KOPT-K1 (cell line): ENCODE results near the gene SRXN1.

Experiments used
- H3K27ac ChIP-seq: fragments of 200-600 bp; sonication (generic); 2 replicates; pipeline ENCODE4 v1.5.1; 2016; ENCODE audit warnings: antibody characterized with exemption, mild to moderate bottlenecking, low read depth, low read length; ENCODE audit not compliant: poor library complexity, severe bottlenecking
- H3K36me3 ChIP-seq: fragments of 200-600 bp; sonication (generic); 2 replicates; pipeline ENCODE4 v1.5.1; 2017; ENCODE audit warnings: antibody characterized with exemption, mild to moderate bottlenecking, low read length, moderate library complexity; ENCODE audit not compliant: insufficient read depth
- H3K9me3 ChIP-seq: fragments of 200-600 bp; sonication (generic); 2 replicates; pipeline ENCODE4 v1.5.1; 2017; ENCODE audit warnings: antibody characterized with exemption, low read length, mild to moderate bottlenecking; ENCODE audit not compliant: insufficient read depth, poor library complexity, severe bottlenecking

Gene SRXN1

GRCh38 chr20:666877-667276 lies 13.9 kb upstream of the SRXN1 start:
- Histone ChIP-seq H3K36me3 (no peaks in the 10 kb centered on the region), H3K27ac (no peak overlapping the region), H3K9me3 (no peaks in the 10 kb centered on the region)

GRCh38 chr20:665276-665675 lies 12.3 kb upstream of the SRXN1 start:
- Histone ChIP-seq H3K9me3 (no peaks in the 10 kb centered on the region), H3K36me3 (no peaks in the 10 kb centered on the region), H3K27ac (no peak overlapping the region)

GRCh38 chr20:664576-664975 lies 11.6 kb upstream of the SRXN1 start:
- Histone ChIP-seq H3K27ac (no peak overlapping the region), H3K36me3 (no peaks in the 10 kb centered on the region), H3K9me3 (no peaks in the 10 kb centered on the region)

GRCh38 chr20:664151-664550 lies 11.2 kb upstream of the SRXN1 start:
- no peak overlapping the region for H3K27ac ChIP-seq
- no peaks in the 10 kb centered on the region for H3K9me3 ChIP-seq

DNA sequence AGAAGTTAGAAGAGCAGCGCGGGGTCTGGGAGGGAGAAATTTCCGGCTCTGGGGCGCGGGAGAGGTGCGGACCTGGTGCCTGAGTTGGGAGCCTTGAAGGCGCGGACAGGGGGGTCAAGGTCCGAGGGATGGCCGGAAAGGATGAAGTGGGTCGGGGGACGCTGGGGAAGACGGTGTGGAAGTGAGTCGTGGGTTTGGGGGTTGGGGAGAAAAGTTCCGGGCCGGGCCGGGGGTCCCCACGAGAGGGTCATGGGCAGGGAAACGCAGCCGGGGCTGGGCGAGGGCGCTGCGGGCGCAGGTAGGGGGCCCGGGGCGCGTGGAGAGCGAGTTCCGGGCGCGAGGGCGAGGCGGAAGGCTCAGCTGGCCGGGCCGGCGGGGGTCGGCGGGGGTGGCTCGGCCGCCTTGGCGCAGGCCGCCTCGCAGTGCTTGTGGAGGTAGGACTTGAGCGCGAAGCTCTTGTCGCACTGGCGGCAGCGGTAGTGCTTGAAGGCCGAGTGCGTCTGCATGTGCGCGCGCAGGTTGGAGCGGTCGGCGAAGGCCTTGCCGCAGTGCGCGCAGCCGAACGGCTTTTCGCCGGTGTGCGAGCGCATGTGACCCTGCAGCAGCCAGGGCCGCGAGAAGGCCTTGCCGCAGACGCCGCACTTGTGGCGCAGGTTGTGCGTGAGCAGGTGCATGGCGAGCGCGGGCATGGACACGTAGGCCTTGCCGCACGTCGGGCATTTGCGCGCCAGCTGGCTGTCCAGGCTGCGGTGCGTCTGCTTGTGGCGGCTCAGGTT lies 10.5 kb upstream of the SRXN1 start:
- H3K27ac ChIP-seq, result no peak overlapping the region
- H3K9me3 ChIP-seq, result no peaks in the 10 kb centered on the region
- H3K36me3 ChIP-seq, result no peaks in the 10 kb centered on the region

More at GRCh38 chr20:664151-664550, 11.2 kb upstream of the SRXN1 start:
- H3K36me3 ChIP-seq, result no peaks in the 10 kb centered on the region

DNA sequence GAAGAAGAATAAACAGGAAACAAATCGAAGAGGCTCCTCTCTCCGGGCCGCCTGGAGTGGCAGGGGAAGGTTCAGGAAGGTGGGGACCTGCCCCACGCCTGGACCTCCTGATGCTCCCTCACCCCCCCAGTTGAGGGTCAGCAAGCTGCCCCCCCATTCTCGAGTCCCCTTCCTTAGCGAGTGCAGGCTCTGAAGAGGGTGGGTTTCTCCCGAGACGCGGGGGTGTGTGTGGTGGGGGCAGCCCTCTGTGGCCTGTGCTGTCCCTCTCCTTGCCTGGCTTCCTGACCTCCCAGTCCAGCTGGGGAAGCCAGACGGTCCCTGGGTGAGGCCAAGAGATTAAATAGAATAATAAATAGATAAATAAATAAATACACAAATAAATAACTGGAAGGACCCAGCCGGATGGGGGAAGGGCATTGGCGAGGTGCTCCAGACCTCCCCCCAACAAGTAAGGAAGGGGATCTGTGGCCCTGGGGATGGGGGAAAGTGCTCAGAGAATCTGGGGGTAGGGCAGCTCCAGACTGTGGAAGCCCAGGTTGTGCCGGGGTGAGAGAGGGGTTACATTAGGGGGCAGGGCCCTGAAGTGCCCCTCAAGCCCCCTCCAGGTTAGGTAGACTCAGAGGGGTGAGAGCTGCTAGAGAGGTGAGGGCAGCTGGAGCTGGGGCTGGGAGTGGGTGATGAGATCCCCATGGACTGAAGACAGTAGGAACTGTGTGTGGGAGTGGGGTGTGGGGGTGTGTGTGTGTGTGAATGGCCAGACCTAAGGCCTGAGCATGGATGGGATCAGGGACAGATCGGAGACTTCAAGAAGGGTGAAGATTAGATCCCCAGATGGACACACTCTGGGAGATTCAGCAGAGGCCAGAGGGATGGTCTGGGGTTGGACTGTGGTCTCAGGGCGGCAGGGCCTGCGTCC lies 9.5 kb upstream of the SRXN1 start:
- Histone ChIP-seq H3K36me3 (no peaks in the 10 kb centered on the region), H3K27ac (no peak overlapping the region), H3K9me3 (no peaks in the 10 kb centered on the region)

- Histone ChIP-seq H3K27ac (no peak overlapping the region), H3K9me3 (no peaks in the 10 kb centered on the region), H3K36me3 (no peaks in the 10 kb centered on the region)
These were observed 8.7 kb upstream of the SRXN1 start for GRCh38 chr20:661474-662270.

GRCh38 chr20:658731-659291 lies 5.8 kb upstream of the SRXN1 start:
- Histone ChIP-seq H3K9me3 (no peaks in the 10 kb centered on the region), H3K36me3 (no peaks in the 10 kb centered on the region), H3K27ac (no peak overlapping the region)

GRCh38 chr20:658202-658601 lies 5.2 kb upstream of the SRXN1 start:
- no peaks in the 10 kb centered on the region for H3K9me3 ChIP-seq
- no peaks in the 10 kb centered on the region for H3K36me3 ChIP-seq
- H3K27ac ChIP-seq, result no peak overlapping the region

DNA sequence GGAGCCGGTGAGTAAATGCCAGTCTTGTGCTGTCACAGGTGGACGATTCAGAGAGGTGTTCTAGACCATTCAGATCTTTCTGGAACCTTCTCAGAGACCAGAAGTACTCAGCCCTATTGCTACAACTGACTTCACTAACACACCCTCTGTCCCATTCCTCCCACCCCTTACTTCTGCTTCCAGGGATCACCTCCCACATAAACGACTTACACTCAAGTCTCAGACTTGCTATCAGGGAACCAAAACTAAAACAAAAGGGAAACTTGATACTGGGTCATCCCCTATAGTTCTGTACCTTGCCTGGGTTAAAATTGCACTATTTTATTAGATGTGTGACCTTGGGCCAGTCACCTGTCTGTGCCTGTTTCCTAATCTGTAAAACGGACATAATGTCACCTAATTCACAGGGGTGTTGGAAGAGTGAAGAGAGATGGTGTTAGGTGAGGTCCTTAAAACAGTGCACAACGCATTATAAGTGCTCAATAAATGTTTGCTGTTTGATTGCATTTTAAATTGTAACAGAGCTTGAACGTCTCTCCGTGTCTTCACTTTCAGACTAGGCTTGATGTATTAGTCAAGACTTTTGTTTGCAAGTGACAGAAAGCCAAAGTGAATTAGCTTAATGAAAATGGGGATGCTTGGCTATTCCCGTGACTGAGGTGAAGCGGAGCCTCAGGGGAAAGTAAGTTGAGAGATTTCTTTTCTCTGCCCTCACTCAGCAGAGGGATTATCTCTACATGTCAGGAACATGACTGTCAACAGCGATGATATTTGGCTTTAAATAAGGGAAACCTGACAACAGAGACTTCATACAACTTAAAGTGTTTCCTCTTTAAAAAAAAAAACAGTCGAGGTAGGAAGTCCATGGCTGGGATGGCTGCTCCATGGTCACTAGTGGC lies 3.0 kb upstream of the SRXN1 start:
- Histone ChIP-seq H3K27ac (no peak overlapping the region), H3K9me3 (no peaks in the 10 kb centered on the region), H3K36me3 (no peaks in the 10 kb centered on the region)

DNA sequence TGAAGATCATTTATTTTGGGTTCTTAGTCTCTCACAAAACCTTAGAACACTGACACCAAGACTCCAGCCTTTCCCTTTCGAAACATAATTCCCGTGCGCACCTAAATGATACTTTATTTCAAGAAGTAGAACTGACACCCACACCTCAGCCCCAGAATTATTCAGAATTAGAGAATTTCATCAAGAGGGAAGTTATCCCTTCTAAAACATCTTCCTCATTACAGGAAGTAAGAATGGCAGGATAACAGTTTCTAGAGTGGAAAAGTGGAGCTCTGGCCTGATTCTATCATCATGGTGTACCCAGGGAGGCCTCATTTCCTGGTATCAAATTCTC lies 1.4 kb upstream of the SRXN1 start:
- H3K36me3 ChIP-seq, result no peaks in the 10 kb centered on the region
- H3K27ac ChIP-seq, result no peak overlapping the region

GRCh38 chr20:653590-654416 lies 803 bp upstream of the SRXN1 start:
- H3K27ac ChIP-seq, result no peak overlapping the region
- no peaks in the 10 kb centered on the region for H3K36me3 ChIP-seq
- no peaks in the 10 kb centered on the region for H3K9me3 ChIP-seq

More for the DNA sequence above, 1.4 kb upstream of the SRXN1 start:
- no peaks in the 10 kb centered on the region for H3K9me3 ChIP-seq

DNA sequence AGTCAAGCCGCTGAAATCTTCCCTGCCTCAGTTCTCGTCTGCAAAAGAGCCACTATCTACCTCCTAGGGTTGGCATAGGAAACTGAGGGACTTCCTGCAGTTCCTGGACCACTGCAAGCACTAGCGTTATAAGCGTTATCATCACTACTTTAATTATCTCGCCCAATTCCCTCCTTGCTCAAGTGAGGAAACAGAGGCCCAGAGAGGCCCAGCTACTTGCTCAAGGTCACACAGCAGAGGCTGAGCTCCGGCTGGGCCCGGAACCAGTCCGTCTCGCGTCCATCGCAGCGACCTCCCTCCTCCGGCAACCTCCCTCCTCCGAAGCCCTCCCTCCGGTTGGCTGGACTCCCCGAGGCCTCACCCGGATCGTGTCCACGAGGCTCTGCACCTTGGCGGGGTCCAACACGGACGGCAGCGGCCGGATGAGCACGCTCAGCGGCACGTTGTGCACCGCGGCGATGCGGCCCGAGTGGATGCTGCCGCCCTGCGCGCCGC lies 338 bp downstream of the SRXN1 start:
- Histone ChIP-seq H3K36me3 (no peaks in the 10 kb centered on the region), H3K9me3 (no peaks in the 10 kb centered on the region), H3K27ac (no peak overlapping the region)
